K562 (cell line): ENCODE results near the gene HMGB1. TPM values are rescaled to one million over a fixed set of nuclear protein-coding genes. Genes with fewer than 3 reads are reported as not detected.

Experiments
- ARNT ChIP-seq, 2 experiments: fragments of 450-650 bp; IDR thresholded peaks; 2 replicates each; pipeline ENCODE4 v1.6.1; 2016; ENCODE audit warnings: mild to moderate bottlenecking in 1 of 2
- CHAMP1 ChIP-seq: fragments of 450-650 bp; IDR thresholded peaks from 2 replicates; pipeline ENCODE4 v1.6.1; 2016; ENCODE audit warnings: mild to moderate bottlenecking
- DACH1 ChIP-seq: fragments of 450-650 bp; IDR thresholded peaks from 2 replicates; pipeline ENCODE4 v1.6.1; 2018; ENCODE audit not compliant: partially characterized antibody
- HNRNPH1 ChIP-seq: fragments of 200-400 bp; formaldehyde crosslinking; optimal IDR thresholded peaks from 2 replicates; pipeline ENCODE3; 2017; ENCODE audit warnings: low read depth, mild to moderate bottlenecking, low read length, moderate library complexity
- LARP7 ChIP-seq: fragments of 450-650 bp; IDR thresholded peaks from 2 replicates; pipeline ENCODE4 v1.6.1; 2016
- MNT ChIP-seq, 2 experiments: fragments of 450-650 bp; conservative IDR thresholded peaks; 2 replicates each; pipeline ENCODE4 v1.6.1; 2017; ENCODE audit warnings: mild to moderate bottlenecking in 2 of 2, moderate library complexity in 2 of 2
- POLR2AphosphoS5 ChIP-seq: IDR thresholded peaks from 2 replicates; pipeline ENCODE4 v1.6.1; 2011; ENCODE audit warnings: mild to moderate bottlenecking, low read depth, low read length, moderate library complexity; ENCODE audit not compliant: control insufficient read depth, insufficient read depth
- SUPT5H ChIP-seq: fragments of 450-650 bp; IDR thresholded peaks from 2 replicates; pipeline ENCODE4 v1.6.1; 2016
- TCFL5 ChIP-seq: fragments of 250-450 bp; sonication (Bioruptor Pico); conservative IDR thresholded peaks from 2 replicates; pipeline ENCODE4 v1.6.1; 2021; ENCODE audit warnings: mild to moderate bottlenecking, moderate library complexity, matching md5 sums
- ZNF507 ChIP-seq: conservative IDR thresholded peaks from 2 replicates; pipeline ENCODE4 v1.6.1; 2017; ENCODE audit warnings: missing genetic modification characterization, missing compliant biosample characterization
- polyA plus RNA-seq, 8 experiments: library from polyadenylated mRNA; depleted of rRNA in 4 of 8; stranded (reverse) in 5 of 8; unstranded in 3 of 8; fragments of >200 nt; fragmentation: Nextera tagmentation in 2 of 8; fragmentation: Illumina TruSeq in 1 of 8; extraction: Ambion mirVana in 2 of 8; extraction: Trizol in 1 of 8; gene quantifications; 2 replicates each; pipeline versions ENCODE4 v1.2.1 to v1.2.3, GENCODE V29; 2011 to 2014; ENCODE audit warnings: inconsistent platforms in 1 of 8, missing spikeins in 1 of 8
- total RNA-seq, 7 experiments: library from RNA; depleted of rRNA in 6 of 7; stranded (reverse); fragments of >200 nt in 6 of 7; fragmentation: Illumina TruSeq in 2 of 7; extraction: Trizol in 2 of 7; gene quantifications; 2 replicates each; pipeline versions ENCODE4 v1.2.1 to v1.2.3, GENCODE V29; 2011 to 2021; ENCODE audit warnings: low replicate concordance in 1 of 7
- TF ChIP-seq, protein P1 (sequence below): fragments of 250-450 bp; sonication (Bioruptor Pico); IDR thresholded peaks from 2 replicates; pipeline ENCODE4 v1.6.1; 2021; ENCODE audit warnings: mild to moderate bottlenecking
- TF ChIP-seq, protein P2 (sequence below): IDR thresholded peaks from 2 replicates; pipeline ENCODE4 v1.6.1; 2011; ENCODE audit warnings: borderline replicate concordance, low read depth, mild to moderate bottlenecking, moderate library complexity, low read length; ENCODE audit not compliant: insufficient read depth, poor library complexity, severe bottlenecking
- TF ChIP-seq, protein P3 (sequence below): fragments of 250-450 bp; sonication (Bioruptor Pico); IDR thresholded peaks from 2 replicates; pipeline ENCODE4 v1.8.0; 2022; ENCODE audit warnings: inconsistent platforms
- TF ChIP-seq, protein P4 (sequence below): fragments of 250-450 bp; sonication (Bioruptor Pico); IDR thresholded peaks from 2 replicates; pipeline ENCODE4 v1.5.0; 2021

The HMGB1 gene
- total and polyA plus RNA-seq, 9 of the 15 experiments (the other 6 are each of a cell fraction or from before 2014, with no cell fraction given): 442 to 1,896 (median 933) TPM

GRCh38 chr13:30443957-30444404, 21.8 kb downstream of the HMGB1 start (continued):
- TF ChIP-seq CHAMP1 (no peak), DACH1 (no peak), LARP7 (no peak), HNRNPH1 (no peak), TCFL5 (CRISPR knock-in tag) (no peak), SUPT5H (no peak), ARNT (IDR thresholded peaks at IDR 0.05) (no peak), ZNF507 (tag) (no peak), POLR2AphosphoS5 (no peak), MNT (conservative IDR thresholded peaks at IDR 0.05) (no peak)
- TF ChIP-seq, protein P1, sequence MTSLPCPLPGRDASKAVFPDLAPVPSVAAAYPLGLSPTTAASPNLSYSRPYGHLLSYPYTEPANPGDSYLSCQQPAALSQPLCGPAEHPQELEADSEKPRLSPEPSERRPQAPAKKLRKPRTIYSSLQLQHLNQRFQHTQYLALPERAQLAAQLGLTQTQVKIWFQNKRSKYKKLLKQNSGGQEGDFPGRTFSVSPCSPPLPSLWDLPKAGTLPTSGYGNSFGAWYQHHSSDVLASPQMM (CRISPR knock-in tag): no peak
- TF ChIP-seq, protein P2, sequence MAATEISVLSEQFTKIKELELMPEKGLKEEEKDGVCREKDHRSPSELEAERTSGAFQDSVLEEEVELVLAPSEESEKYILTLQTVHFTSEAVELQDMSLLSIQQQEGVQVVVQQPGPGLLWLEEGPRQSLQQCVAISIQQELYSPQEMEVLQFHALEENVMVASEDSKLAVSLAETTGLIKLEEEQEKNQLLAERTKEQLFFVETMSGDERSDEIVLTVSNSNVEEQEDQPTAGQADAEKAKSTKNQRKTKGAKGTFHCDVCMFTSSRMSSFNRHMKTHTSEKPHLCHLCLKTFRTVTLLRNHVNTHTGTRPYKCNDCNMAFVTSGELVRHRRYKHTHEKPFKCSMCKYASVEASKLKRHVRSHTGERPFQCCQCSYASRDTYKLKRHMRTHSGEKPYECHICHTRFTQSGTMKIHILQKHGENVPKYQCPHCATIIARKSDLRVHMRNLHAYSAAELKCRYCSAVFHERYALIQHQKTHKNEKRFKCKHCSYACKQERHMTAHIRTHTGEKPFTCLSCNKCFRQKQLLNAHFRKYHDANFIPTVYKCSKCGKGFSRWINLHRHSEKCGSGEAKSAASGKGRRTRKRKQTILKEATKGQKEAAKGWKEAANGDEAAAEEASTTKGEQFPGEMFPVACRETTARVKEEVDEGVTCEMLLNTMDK: no peak
- TF ChIP-seq, protein P3, sequence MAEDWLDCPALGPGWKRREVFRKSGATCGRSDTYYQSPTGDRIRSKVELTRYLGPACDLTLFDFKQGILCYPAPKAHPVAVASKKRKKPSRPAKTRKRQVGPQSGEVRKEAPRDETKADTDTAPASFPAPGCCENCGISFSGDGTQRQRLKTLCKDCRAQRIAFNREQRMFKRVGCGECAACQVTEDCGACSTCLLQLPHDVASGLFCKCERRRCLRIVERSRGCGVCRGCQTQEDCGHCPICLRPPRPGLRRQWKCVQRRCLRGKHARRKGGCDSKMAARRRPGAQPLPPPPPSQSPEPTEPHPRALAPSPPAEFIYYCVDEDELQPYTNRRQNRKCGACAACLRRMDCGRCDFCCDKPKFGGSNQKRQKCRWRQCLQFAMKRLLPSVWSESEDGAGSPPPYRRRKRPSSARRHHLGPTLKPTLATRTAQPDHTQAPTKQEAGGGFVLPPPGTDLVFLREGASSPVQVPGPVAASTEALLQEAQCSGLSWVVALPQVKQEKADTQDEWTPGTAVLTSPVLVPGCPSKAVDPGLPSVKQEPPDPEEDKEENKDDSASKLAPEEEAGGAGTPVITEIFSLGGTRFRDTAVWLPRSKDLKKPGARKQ (CRISPR knock-in tag): no peak
- TF ChIP-seq, protein P4, sequence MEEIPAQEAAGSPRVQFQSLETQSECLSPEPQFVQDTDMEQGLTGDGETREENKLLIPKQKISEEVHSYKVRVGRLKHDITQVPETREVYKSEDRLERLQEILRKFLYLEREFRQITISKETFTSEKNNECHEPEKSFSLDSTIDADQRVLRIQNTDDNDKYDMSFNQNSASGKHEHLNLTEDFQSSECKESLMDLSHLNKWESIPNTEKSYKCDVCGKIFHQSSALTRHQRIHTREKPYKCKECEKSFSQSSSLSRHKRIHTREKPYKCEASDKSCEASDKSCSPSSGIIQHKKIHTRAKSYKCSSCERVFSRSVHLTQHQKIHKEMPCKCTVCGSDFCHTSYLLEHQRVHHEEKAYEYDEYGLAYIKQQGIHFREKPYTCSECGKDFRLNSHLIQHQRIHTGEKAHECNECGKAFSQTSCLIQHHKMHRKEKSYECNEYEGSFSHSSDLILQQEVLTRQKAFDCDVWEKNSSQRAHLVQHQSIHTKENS: no peak
